ENCODE results near the gene KPNA3.

The KPNA3 gene

GRCh38 chr13:49690133-49690994, 102.1 kb downstream of the KPNA3 start:
- FAIRE-seq: no peak
- DNase-seq (ENCODE audit: insufficient read length, low spot score): no peak

GRCh38 chr13:49683489-49683888, 109.0 kb downstream of the KPNA3 start:
- no peak for FAIRE-seq

GRCh38 chr13:49681842-49682435, 110.5 kb downstream of the KPNA3 start:
- DNase-seq (ENCODE audit: insufficient read length, low spot score) (no peak), FAIRE-seq (no peak)

More at GRCh38 chr13:49683489-49683888, 109.0 kb downstream of the KPNA3 start:
- no peak for DNase-seq (ENCODE audit: insufficient read length, low spot score)

GRCh38 chr13:49679246-49679645, 113.2 kb downstream of the KPNA3 start:
- FAIRE-seq: no peak
- no peak for DNase-seq (ENCODE audit: insufficient read length, low spot score)

GRCh38 chr13:49678191-49678914, 114.1 kb downstream of the KPNA3 start:
- FAIRE-seq (no peak), DNase-seq (ENCODE audit: insufficient read length, low spot score) (no peak)

GRCh38 chr13:49676581-49677298, 115.7 kb downstream of the KPNA3 start:
- DNase-seq (ENCODE audit: insufficient read length, low spot score) (no peak), FAIRE-seq (no peak)

GRCh38 chr13:49670828-49671227, 121.7 kb downstream of the KPNA3 start:
- no peak for DNase-seq (ENCODE audit: insufficient read length, low spot score)
- FAIRE-seq: no peak

GRCh38 chr13:49669735-49670309, 122.7 kb downstream of the KPNA3 start:
- FAIRE-seq (peak; percentile 23), DNase-seq (ENCODE audit: insufficient read length, low spot score) (peak; percentile 45)

GRCh38 chr13:49667773-49668172, 124.7 kb downstream of the KPNA3 start:
- DNase-seq (ENCODE audit: insufficient read length, low spot score): no peak
- no peak for FAIRE-seq

- no peak for DNase-seq (ENCODE audit: insufficient read length, low spot score)
- FAIRE-seq: no peak
Measured at GRCh38 chr13:49664606-49665005, 127.9 kb downstream of the KPNA3 start.

- DNase-seq (ENCODE audit: insufficient read length, low spot score) (no peak), FAIRE-seq (no peak)
Measured at GRCh38 chr13:49657241-49657641, 135.2 kb downstream of the KPNA3 start.

- no peak for FAIRE-seq
- no peak for DNase-seq (ENCODE audit: insufficient read length, low spot score)
Measured at GRCh38 chr13:49655906-49656305, 136.6 kb downstream of the KPNA3 start.

- FAIRE-seq: no peak
- no peak for DNase-seq (ENCODE audit: insufficient read length, low spot score)
Measured at GRCh38 chr13:49654011-49654410, 138.5 kb downstream of the KPNA3 start.

- DNase-seq (ENCODE audit: insufficient read length, low spot score): no peak
Measured at GRCh38 chr13:49653478-49653877, 139.0 kb downstream of the KPNA3 start.

GRCh38 chr13:49652355-49653305, 139.9 kb downstream of the KPNA3 start:
- FAIRE-seq (no peak), DNase-seq (ENCODE audit: insufficient read length, low spot score) (peak; percentile 62)

More at GRCh38 chr13:49653478-49653877, 139.0 kb downstream of the KPNA3 start:
- FAIRE-seq: no peak

- no peak for DNase-seq (ENCODE audit: insufficient read length, low spot score)
- FAIRE-seq: no peak
Measured at GRCh38 chr13:49651570-49652354, 140.7 kb downstream of the KPNA3 start.

GRCh38 chr13:49649963-49650312, 142.5 kb downstream of the KPNA3 start:
- FAIRE-seq (no peak), DNase-seq (ENCODE audit: insufficient read length, low spot score) (no peak)
